Mucosa of rectum (tissue), 2 donors: ENCODE results near the gene PPP1R9A.

Experiments
- H3K27ac ChIP-seq, 2 donors: one replicate each; pipeline ENCODE4 v1.7.0; 2013; ENCODE audit warnings: inconsistent platforms in 2 of 2, low read depth in 2 of 2, low read length in 2 of 2
- H3K27me3 ChIP-seq, 2 donors: one replicate each; pipeline ENCODE4 v1.7.0; 2013; ENCODE audit warnings: low read length in 2 of 2; ENCODE audit not compliant: control insufficient read depth in 2 of 2, insufficient read depth in 2 of 2
- H3K36me3 ChIP-seq, 2 donors: one replicate each; pipeline ENCODE4 v1.7.0; 2013; ENCODE audit warnings: low read length in 2 of 2; ENCODE audit not compliant: control insufficient read depth in 2 of 2, insufficient read depth in 2 of 2
- H3K4me1 ChIP-seq, 2 donors: one replicate each; pipeline ENCODE4 v1.7.0; 2013; ENCODE audit warnings: low read length in 2 of 2, mild to moderate bottlenecking in 1 of 2; ENCODE audit not compliant: control insufficient read depth in 2 of 2, insufficient read depth in 2 of 2
- H3K4me3 ChIP-seq, 2 donors: one replicate each; pipeline ENCODE4 v1.7.0; 2013; ENCODE audit warnings: low read length in 2 of 2
- H3K9ac ChIP-seq, 2 donors: one replicate each; pipeline ENCODE4 v1.7.0; 2013; ENCODE audit warnings: low read length in 2 of 2, low read depth in 1 of 2, mild to moderate bottlenecking in 1 of 2
- H3K9me3 ChIP-seq, 2 donors: one replicate each; pipeline ENCODE4 v1.7.0; 2013; ENCODE audit warnings: low read length in 2 of 2; ENCODE audit not compliant: control insufficient read depth in 2 of 2
- donor health status: healthy.
- donor health status: Normal muscosa, but diverticular disease.

Gene PPP1R9A

DNA sequence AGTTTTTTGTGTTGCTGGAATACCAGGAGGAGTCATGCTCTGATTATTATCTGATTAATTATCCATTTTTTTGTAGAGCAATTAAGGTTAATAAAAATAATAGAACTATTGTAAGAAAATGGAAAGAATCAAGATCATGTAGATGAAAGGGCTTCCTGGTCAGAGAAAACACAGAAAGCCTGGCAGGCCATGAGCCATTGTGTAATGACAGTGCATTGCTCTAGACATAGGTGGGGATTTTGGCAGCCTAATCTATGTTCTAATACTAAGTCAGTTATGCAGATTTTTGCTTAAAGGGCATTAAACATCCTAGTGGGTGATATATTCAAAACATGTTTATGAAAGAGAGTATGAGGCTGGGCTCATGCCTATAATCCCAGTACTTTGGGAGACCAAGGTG is 198.2 kb downstream of the PPP1R9A start:
- no peaks in the 10 kb centered on the region for H3K4me1 ChIP-seq
- no peak overlapping the region for H3K27ac ChIP-seq
- H3K36me3 ChIP-seq = no peaks in the 10 kb centered on the region
- no peak overlapping the region for H3K9ac ChIP-seq
- H3K4me3 ChIP-seq = no peak overlapping the region
- H3K9me3 ChIP-seq = no peaks in the 10 kb centered on the region
- no peaks in the 10 kb centered on the region for H3K27me3 ChIP-seq

DNA sequence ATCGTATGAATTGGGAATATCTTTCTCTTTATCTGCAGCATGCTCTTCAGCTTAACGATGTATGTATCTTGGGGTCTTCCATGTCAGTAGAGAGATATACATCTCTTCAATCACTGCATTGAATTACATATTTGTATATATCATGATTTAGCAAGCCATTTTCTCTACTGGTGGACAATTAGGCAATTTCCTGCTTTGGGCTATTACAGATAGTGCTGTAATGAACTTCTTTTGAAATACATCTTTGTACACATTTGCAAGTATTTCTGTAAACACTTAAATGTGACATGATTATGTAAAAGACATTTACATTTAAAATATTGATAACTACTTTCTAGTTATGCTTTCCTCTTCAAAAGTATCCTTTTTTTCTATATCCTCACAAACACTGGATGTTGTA is 199.0 kb downstream of the PPP1R9A start:
- H3K36me3 ChIP-seq = no peaks in the 10 kb centered on the region
- no peak overlapping the region for H3K9ac ChIP-seq
- no peak overlapping the region for H3K4me3 ChIP-seq
- H3K27me3 ChIP-seq = no peaks in the 10 kb centered on the region
- no peak overlapping the region for H3K27ac ChIP-seq
- H3K9me3 ChIP-seq = no peaks in the 10 kb centered on the region
- H3K4me1 ChIP-seq = no peaks in the 10 kb centered on the region

DNA sequence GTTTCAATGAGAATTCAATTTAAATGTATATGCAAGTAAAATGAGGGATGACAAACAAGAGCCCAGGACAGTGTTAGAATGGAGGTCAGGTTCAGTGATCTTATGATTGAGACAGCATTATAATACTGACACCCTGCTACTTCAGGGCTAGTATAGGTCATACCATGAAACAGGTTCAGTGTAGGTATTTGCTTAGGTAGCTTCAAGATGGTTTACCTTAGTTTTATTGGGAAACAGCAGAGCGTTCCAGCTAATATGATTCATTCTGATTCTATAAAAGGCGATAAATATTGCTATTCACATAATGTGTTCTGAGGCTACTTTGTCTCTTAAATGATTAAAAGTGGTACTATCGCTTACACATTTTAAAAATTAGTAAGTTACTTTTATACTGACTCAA is 203.3 kb downstream of the PPP1R9A start:
- Histone ChIP-seq H3K9me3 (no peaks in the 10 kb centered on the region), H3K4me3 (no peak overlapping the region), H3K4me1 (no peaks in the 10 kb centered on the region), H3K9ac (no peak overlapping the region), H3K27me3 (no peaks in the 10 kb centered on the region), H3K36me3 (no peaks in the 10 kb centered on the region), H3K27ac (no peak overlapping the region)

DNA sequence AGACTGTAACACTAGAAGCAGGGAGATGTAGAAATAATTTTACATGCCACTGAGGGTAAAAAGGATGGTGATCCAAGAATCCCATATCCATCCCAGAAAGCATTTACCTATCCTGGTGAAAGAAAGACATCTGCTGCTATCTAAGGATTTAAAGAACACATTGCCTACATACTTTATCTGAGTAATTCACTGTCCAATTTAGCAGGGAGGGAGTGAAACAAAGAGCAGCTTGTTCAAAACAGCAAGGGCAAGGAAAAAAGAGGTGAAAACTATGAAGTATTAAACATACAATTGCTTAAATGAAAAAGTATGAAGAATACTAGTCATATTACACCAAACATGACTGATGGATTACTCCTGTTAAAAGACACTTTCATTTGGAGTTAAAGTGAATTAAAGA is 206.2 kb downstream of the PPP1R9A start:
- Histone ChIP-seq H3K4me3 (no peak overlapping the region), H3K9me3 (no peaks in the 10 kb centered on the region), H3K9ac (no peak overlapping the region), H3K27me3 (no peaks in the 10 kb centered on the region), H3K27ac (no peak overlapping the region), H3K4me1 (no peaks in the 10 kb centered on the region), H3K36me3 (no peaks in the 10 kb centered on the region)

DNA sequence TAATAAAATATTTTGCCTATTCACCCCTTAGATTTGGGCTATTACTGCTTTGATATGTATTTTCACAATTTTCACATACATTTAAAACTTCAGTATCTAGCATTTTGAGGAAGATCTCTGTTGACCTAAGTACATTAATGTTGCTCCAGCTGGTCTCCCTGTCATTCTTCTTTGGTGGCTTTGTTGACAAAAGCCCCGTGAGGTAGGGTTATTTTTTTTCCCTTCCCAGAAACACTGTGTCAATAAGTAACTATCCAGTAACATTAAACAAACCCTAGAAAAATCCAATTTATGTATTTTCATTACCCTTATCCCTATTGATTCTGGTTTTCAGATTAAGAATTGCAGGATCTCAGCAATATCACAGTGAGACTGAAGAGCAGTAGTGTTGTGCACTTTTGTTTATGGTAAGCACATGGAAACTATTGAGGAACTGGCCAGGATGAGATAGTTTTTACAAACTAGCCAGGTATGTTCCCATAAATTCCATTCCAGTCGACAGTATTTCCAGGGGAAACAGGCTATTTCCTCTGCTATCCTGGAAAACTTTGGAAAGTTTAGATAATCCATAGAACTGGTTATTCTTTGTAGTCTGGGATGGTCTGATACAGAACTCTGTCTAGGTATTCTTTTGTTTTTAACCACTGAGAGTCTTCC is 218.8 kb downstream of the PPP1R9A start:
- H3K4me3 ChIP-seq = no peak overlapping the region
- no peaks in the 10 kb centered on the region for H3K27me3 ChIP-seq

DNA sequence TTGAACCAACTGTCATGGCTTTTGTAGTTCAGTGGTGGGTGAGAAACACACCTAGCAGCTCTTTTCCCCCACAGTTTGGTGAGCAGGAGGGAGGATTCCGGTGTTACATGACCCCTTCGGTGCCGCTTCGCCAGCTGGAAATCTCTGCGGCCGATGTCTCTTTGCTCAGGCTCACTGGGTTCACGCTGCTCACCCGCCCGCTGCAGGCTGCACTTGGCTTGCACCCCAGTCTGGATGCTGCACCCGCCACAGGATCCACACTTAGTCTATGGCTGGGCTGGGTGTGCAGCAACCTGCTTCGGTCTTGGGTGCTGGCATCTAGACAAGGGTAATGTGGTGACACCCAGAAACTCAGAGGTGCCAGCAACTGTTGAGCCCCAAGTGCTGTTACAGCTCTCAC is 225.1 kb downstream of the PPP1R9A start:
- Histone ChIP-seq H3K4me3 (no peak overlapping the region), H3K9me3 (no peaks in the 10 kb centered on the region), H3K27me3 (no peaks in the 10 kb centered on the region), H3K4me1 (no peaks in the 10 kb centered on the region), H3K27ac (no peak overlapping the region), H3K36me3 (no peaks in the 10 kb centered on the region), H3K9ac (no peak overlapping the region)

More for the DNA sequence above, 218.8 kb downstream of the PPP1R9A start:
- no peaks in the 10 kb centered on the region for H3K9me3 ChIP-seq
- H3K36me3 ChIP-seq = no peaks in the 10 kb centered on the region
- H3K4me1 ChIP-seq = no peaks in the 10 kb centered on the region
- no peak overlapping the region for H3K9ac ChIP-seq
- H3K27ac ChIP-seq = no peak overlapping the region

DNA sequence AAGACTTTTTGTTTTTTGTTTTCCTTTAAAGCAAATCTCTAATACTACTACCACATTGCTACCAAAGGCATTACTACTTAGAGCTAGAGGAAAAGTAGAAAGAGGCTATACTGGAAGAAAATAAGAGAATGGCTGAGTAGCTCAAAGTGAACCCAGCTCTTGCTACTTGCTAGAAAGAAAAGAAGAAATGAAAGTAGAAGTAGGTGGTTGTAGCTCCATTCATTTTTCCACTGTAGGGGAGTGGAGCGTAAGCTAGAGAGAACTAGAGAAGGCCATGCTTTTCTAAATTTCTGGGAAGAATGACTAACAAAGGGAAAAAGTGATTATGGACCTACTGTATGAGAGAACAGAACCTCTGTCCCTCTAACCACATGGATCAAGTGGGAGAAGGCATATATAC is 232.5 kb downstream of the PPP1R9A start:
- no peaks in the 10 kb centered on the region for H3K9me3 ChIP-seq
- H3K9ac ChIP-seq = no peak overlapping the region
- H3K36me3 ChIP-seq = no peaks in the 10 kb centered on the region
- H3K4me1 ChIP-seq = no peaks in the 10 kb centered on the region
- H3K27me3 ChIP-seq = no peaks in the 10 kb centered on the region
- H3K4me3 ChIP-seq = no peak overlapping the region
- no peak overlapping the region for H3K27ac ChIP-seq

DNA sequence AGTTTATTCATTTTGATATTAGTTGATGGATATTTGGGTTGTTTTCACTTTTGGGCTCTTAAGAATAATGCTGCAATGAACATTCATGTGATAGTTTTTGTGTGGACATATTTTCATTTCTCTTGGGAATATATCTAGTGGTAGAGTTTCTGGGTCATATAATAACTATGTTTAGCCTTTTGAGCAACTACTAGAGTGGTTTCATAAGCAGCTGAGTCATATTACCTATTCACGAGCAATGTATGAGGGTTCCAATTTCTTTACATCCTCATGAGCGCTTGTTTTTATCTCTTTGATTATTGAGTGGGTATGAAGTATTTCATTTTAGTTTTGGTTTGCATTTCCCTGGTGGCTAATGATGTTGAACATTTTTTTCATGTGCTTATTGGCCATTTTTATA is 234.4 kb downstream of the PPP1R9A start:
- Histone ChIP-seq H3K27ac (no peak overlapping the region), H3K4me3 (no peak overlapping the region), H3K27me3 (no peaks in the 10 kb centered on the region), H3K4me1 (no peaks in the 10 kb centered on the region), H3K9me3 (no peaks in the 10 kb centered on the region), H3K9ac (no peak overlapping the region), H3K36me3 (no peaks in the 10 kb centered on the region)

DNA sequence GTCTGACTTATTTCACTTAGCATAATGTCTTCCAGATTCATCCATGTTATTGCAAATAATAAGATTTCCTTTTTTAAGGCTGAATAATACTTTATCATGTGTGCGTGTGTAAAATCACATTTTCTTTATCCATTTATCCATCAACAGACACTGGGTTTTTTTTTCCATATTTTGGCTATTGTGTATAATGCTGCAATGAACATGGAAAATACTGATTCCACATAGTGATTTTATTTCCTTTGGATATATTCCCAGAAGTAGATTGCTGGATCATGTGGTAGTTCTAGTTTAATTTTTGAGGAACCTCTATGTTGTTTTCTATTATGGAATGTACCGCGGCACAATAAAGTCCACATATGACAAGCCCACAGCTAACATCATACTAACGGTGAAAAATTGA is 236.9 kb downstream of the PPP1R9A start:
- no peak overlapping the region for H3K9ac ChIP-seq
- no peaks in the 10 kb centered on the region for H3K4me1 ChIP-seq
- no peak overlapping the region for H3K4me3 ChIP-seq
- H3K27ac ChIP-seq = no peak overlapping the region
- no peaks in the 10 kb centered on the region for H3K9me3 ChIP-seq
- H3K36me3 ChIP-seq = no peaks in the 10 kb centered on the region
- no peaks in the 10 kb centered on the region for H3K27me3 ChIP-seq

DNA sequence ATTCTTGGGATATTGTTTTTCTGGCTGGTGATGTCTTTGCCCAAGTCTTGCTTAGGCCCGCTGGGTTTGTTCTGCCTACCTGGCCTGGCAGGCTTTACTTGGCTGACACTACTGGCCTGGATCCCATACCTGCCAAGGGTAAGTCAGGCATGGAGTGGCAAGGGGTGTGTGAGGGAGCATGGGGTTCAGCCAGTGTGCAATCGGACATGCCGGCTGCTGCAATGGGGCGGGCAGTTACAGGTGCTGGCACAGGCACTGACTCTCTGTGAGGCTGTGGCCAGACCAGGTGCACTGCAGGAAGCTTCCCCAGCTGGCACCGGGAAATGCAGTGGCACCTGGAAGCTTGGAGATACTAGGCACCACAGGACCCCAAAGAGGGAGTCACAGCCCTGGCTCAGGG is 248.6 kb downstream of the PPP1R9A start:
- Histone ChIP-seq H3K36me3 (no peaks in the 10 kb centered on the region), H3K9ac (no peak overlapping the region), H3K27ac (no peak overlapping the region), H3K4me1 (no peaks in the 10 kb centered on the region), H3K27me3 (no peaks in the 10 kb centered on the region), H3K9me3 (no peaks in the 10 kb centered on the region), H3K4me3 (no peak overlapping the region)

DNA sequence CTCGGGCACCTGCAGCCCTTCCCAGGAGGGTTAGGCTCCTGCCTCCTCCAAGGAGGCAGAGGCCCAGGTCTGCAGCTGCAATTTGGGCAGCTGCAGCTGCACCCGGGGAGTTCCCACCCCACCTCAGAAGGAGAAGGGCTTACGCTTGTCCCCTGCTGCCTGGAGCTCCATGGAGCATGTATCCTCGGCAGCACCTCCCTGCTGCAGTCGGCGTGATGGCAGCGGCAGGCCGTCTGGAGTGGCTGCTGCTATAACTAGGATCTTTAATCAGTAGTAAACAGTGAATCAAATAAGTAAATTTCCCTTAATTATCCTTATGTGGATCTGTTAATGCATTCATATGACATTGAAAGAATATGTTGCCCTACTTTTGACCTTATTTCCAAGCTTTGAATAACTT is 250.0 kb downstream of the PPP1R9A start:
- H3K36me3 ChIP-seq = no peaks in the 10 kb centered on the region
- H3K4me1 ChIP-seq = no peaks in the 10 kb centered on the region
- no peak overlapping the region for H3K9ac ChIP-seq
- H3K9me3 ChIP-seq = no peaks in the 10 kb centered on the region
- no peaks in the 10 kb centered on the region for H3K27me3 ChIP-seq
- H3K27ac ChIP-seq = no peak overlapping the region
- H3K4me3 ChIP-seq = no peak overlapping the region
